ENCODE data around the gene CERS3.

Gene CERS3

GRCh38 chr15:100484443-100484842 lies 44.3 kb downstream of the CERS3 start:
- H3K36me3 ChIP-seq (ENCODE audit: insufficient read depth, low read length): no peaks in the 10 kb centered on the region
- H4K20me1 ChIP-seq (ENCODE audit: insufficient read depth, low read length): no peaks in the 10 kb centered on the region
- peaks cover under 1% of the 10 kb centered on the region for H3K9me3 ChIP-seq (ENCODE audit: insufficient read depth, low read length, severe bottlenecking)
- no peak overlapping the region for H3K27ac ChIP-seq (ENCODE audit: low read length)
- ATAC-seq (ENCODE audit: insufficient read depth, low read depth) (no peak), DNase-seq (no peak)
- H3K4me2 ChIP-seq (ENCODE audit: insufficient read depth, low read length): no peak overlapping the region
- H3K4me1 ChIP-seq (ENCODE audit: insufficient read depth, low read length): no peaks in the 10 kb centered on the region
- H3K4me3 ChIP-seq (ENCODE audit: low read depth in 1 of 2, low read length in 2 of 2): no peak overlapping the region
- no peak overlapping the region for H2AFZ ChIP-seq (ENCODE audit: low read depth, low read length)
- no peaks in the 10 kb centered on the region for H3K27me3 ChIP-seq (ENCODE audit: insufficient read depth, low read length, poor library complexity)
- no peak for TF ChIP-seq CTCF (IDR thresholded peaks at IDR 0.05; ENCODE audit: borderline replicate concordance, extremely low read depth, low read length, poor library complexity, severe bottlenecking)
- TF ChIP-seq EZH2 (IDR thresholded peaks at IDR 0.05; ENCODE audit: borderline replicate concordance, low read depth, low read length, severe bottlenecking): no peak
- H3K79me2 ChIP-seq (ENCODE audit: insufficient read depth, low read length): no peaks in the 10 kb centered on the region
- H3K9ac ChIP-seq (ENCODE audit: low read depth, low read length): no peak overlapping the region

GRCh38 chr15:100483370-100483769 lies 45.4 kb downstream of the CERS3 start:
- Histone ChIP-seq H3K36me3 (ENCODE audit: insufficient read depth, low read length) (no peaks in the 10 kb centered on the region), H3K79me2 (ENCODE audit: insufficient read depth, low read length) (no peaks in the 10 kb centered on the region), H3K27me3 (ENCODE audit: insufficient read depth, low read length, poor library complexity) (no peaks in the 10 kb centered on the region), H2AFZ (ENCODE audit: low read depth, low read length) (no peak overlapping the region), H3K9me3 (ENCODE audit: insufficient read depth, low read length, severe bottlenecking) (peaks cover 10% of the 10 kb centered on the region), H3K27ac (ENCODE audit: low read length) (no peak overlapping the region), H4K20me1 (ENCODE audit: insufficient read depth, low read length) (no peaks in the 10 kb centered on the region), H3K4me3 (ENCODE audit: low read depth in 1 of 2, low read length in 2 of 2) (no peak overlapping the region), H3K9ac (ENCODE audit: low read depth, low read length) (no peak overlapping the region), H3K4me2 (ENCODE audit: insufficient read depth, low read length) (no peak overlapping the region), H3K4me1 (ENCODE audit: insufficient read depth, low read length) (no peaks in the 10 kb centered on the region)
- DNase-seq (no peak), ATAC-seq (ENCODE audit: insufficient read depth, low read depth) (no peak)
- TF ChIP-seq CTCF (IDR thresholded peaks at IDR 0.05; ENCODE audit: borderline replicate concordance, extremely low read depth, low read length, poor library complexity, severe bottlenecking) (no peak), EZH2 (IDR thresholded peaks at IDR 0.05; ENCODE audit: borderline replicate concordance, low read depth, low read length, severe bottlenecking) (no peak)

GRCh38 chr15:100476805-100477204 lies 51.9 kb downstream of the CERS3 start:
- Histone ChIP-seq H3K9me3 (ENCODE audit: insufficient read depth, low read length, severe bottlenecking) (peaks cover 18% of the 10 kb centered on the region), H3K27ac (ENCODE audit: low read length) (no peak overlapping the region), H3K4me2 (ENCODE audit: insufficient read depth, low read length) (no peak overlapping the region), H3K27me3 (ENCODE audit: insufficient read depth, low read length, poor library complexity) (no peaks in the 10 kb centered on the region), H3K9ac (ENCODE audit: low read depth, low read length) (no peak overlapping the region), H3K4me1 (ENCODE audit: insufficient read depth, low read length) (no peaks in the 10 kb centered on the region), H3K79me2 (ENCODE audit: insufficient read depth, low read length) (no peaks in the 10 kb centered on the region), H4K20me1 (ENCODE audit: insufficient read depth, low read length) (no peaks in the 10 kb centered on the region), H3K36me3 (ENCODE audit: insufficient read depth, low read length) (no peaks in the 10 kb centered on the region), H2AFZ (ENCODE audit: low read depth, low read length) (no peak overlapping the region), H3K4me3 (ENCODE audit: low read depth in 1 of 2, low read length in 2 of 2) (no peak overlapping the region)
- DNase-seq: no peak
- TF ChIP-seq CTCF (IDR thresholded peaks at IDR 0.05; ENCODE audit: borderline replicate concordance, extremely low read depth, low read length, poor library complexity, severe bottlenecking): no peak
- no peak for TF ChIP-seq EZH2 (IDR thresholded peaks at IDR 0.05; ENCODE audit: borderline replicate concordance, low read depth, low read length, severe bottlenecking)
- ATAC-seq (ENCODE audit: insufficient read depth, low read depth): no peak

GRCh38 chr15:100472736-100473135 lies 56.0 kb downstream of the CERS3 start:
- H3K9ac ChIP-seq (ENCODE audit: low read depth, low read length): no peak overlapping the region
- no peaks in the 10 kb centered on the region for H3K36me3 ChIP-seq (ENCODE audit: insufficient read depth, low read length)
- H3K4me2 ChIP-seq (ENCODE audit: insufficient read depth, low read length): no peak overlapping the region
- no peaks in the 10 kb centered on the region for H3K27me3 ChIP-seq (ENCODE audit: insufficient read depth, low read length, poor library complexity)
- H3K9me3 ChIP-seq (ENCODE audit: insufficient read depth, low read length, severe bottlenecking): peaks cover 4% of the 10 kb centered on the region
- ATAC-seq (ENCODE audit: insufficient read depth, low read depth) (no peak), DNase-seq (no peak)
- H2AFZ ChIP-seq (ENCODE audit: low read depth, low read length): no peak overlapping the region
- H3K79me2 ChIP-seq (ENCODE audit: insufficient read depth, low read length): no peaks in the 10 kb centered on the region
- no peaks in the 10 kb centered on the region for H4K20me1 ChIP-seq (ENCODE audit: insufficient read depth, low read length)
- no peak overlapping the region for H3K27ac ChIP-seq (ENCODE audit: low read length)
- H3K4me1 ChIP-seq (ENCODE audit: insufficient read depth, low read length): no peaks in the 10 kb centered on the region
- TF ChIP-seq CTCF (IDR thresholded peaks at IDR 0.05; ENCODE audit: borderline replicate concordance, extremely low read depth, low read length, poor library complexity, severe bottlenecking): no peak
- no peak for TF ChIP-seq EZH2 (IDR thresholded peaks at IDR 0.05; ENCODE audit: borderline replicate concordance, low read depth, low read length, severe bottlenecking)
- no peak overlapping the region for H3K4me3 ChIP-seq (ENCODE audit: low read depth in 1 of 2, low read length in 2 of 2)

All from DND-41 (cell line).